Ascending aorta (tissue), 2 donors: Measurements from ENCODE around the gene TMEM258. TPM values are rescaled to one million over a fixed set of nuclear protein-coding genes. Genes with fewer than 3 reads are reported as not detected.

Experiments
- DNase-seq, 2 donors: peaks; one replicate each; pipeline ENCODE4 v3.0.0-alpha.2; 2019; ENCODE audit warnings: low spot score in 2 of 2
- H3K27ac ChIP-seq, 2 donors: fragments of 200-600 bp; sonication (generic); one replicate each; pipeline ENCODE4 v1.5.1; 2016 to 2017; ENCODE audit warnings: mild to moderate bottlenecking in 1 of 2
- H3K27me3 ChIP-seq: fragments of 200-600 bp; sonication (generic); one replicate; pipeline ENCODE4 v1.5.1; 2017
- H3K36me3 ChIP-seq, 2 donors: fragments of 200-600 bp; sonication (generic); one replicate each; pipeline ENCODE4 v1.5.1; 2016
- H3K4me1 ChIP-seq, 2 donors: fragments of 200-600 bp; sonication (generic); one replicate each; pipeline ENCODE4 v1.5.1; 2016 to 2017; ENCODE audit warnings: mild to moderate bottlenecking in 1 of 2
- H3K4me3 ChIP-seq, 2 donors: fragments of 200-600 bp; sonication (generic); one replicate each; pipeline ENCODE4 v1.5.1; 2016 to 2017; ENCODE audit warnings: mild to moderate bottlenecking in 1 of 2
- H3K9me3 ChIP-seq, 2 donors: fragments of 200-600 bp; sonication (generic); one replicate each; pipeline ENCODE4 v1.5.1; 2016
- intact Hi-C: fragments of 100-400 bp; cut with DNase I; formaldehyde crosslinking; loops from one replicate; pipeline ENCODE4 v1.15.1; 2023
- total RNA-seq: library from RNA; depleted of rRNA; stranded (reverse); fragments of >200 nt; gene quantifications from one replicate; pipeline ENCODE4 v1.1.0, GENCODE V29; 2016
- TF ChIP-seq, protein P1 (sequence below), 3 experiments: fragments of 200-600 bp in 2 of 3; fragments of 450-650 bp in 1 of 3; sonication (generic) in 2 of 3; IDR thresholded peaks; one replicate each; pipeline ENCODE4 v1.5.1; 2016 to 2019; ENCODE audit warnings: antibody characterized with exemption in 3 of 3, mild to moderate bottlenecking in 1 of 3, moderate library complexity in 1 of 3

Gene TMEM258
- total RNA-seq, 1 donor from 2014 or later, result 26.4 TPM

- Histone ChIP-seq H3K27ac (no peak overlapping the region), H3K27me3 (no peaks in the 10 kb centered on the region), H3K36me3 (no peaks in the 10 kb centered on the region), H3K4me1 (peaks cover 3 to 8% of the 10 kb centered on the region in 2 donors), H3K9me3 (no peaks in the 10 kb centered on the region), H3K4me3 (no peak overlapping the region)
- DNase-seq, result no peak
- intact Hi-C loops, result no loop called here
- TF ChIP-seq, protein P1, sequence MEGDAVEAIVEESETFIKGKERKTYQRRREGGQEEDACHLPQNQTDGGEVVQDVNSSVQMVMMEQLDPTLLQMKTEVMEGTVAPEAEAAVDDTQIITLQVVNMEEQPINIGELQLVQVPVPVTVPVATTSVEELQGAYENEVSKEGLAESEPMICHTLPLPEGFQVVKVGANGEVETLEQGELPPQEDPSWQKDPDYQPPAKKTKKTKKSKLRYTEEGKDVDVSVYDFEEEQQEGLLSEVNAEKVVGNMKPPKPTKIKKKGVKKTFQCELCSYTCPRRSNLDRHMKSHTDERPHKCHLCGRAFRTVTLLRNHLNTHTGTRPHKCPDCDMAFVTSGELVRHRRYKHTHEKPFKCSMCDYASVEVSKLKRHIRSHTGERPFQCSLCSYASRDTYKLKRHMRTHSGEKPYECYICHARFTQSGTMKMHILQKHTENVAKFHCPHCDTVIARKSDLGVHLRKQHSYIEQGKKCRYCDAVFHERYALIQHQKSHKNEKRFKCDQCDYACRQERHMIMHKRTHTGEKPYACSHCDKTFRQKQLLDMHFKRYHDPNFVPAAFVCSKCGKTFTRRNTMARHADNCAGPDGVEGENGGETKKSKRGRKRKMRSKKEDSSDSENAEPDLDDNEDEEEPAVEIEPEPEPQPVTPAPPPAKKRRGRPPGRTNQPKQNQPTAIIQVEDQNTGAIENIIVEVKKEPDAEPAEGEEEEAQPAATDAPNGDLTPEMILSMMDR (IDR thresholded peaks at IDR 0.05), result no peak
Observed at GRCh38 chr11:61756147-61756451, 36.3 kb downstream of the TMEM258 start.

- Histone ChIP-seq H3K27ac (no peak overlapping the region), H3K36me3 (no peaks in the 10 kb centered on the region), H3K27me3 (no peaks in the 10 kb centered on the region), H3K4me3 (no peak overlapping the region), H3K9me3 (no peaks in the 10 kb centered on the region), H3K4me1 (peaks cover 3 to 8% of the 10 kb centered on the region in 2 donors)
- no peak for DNase-seq
- intact Hi-C loops, result no loop called here
- TF ChIP-seq, protein P1 (IDR thresholded peaks at IDR 0.05), result no peak
Observed at GRCh38 chr11:61754534-61755482, 37.6 kb downstream of the TMEM258 start.

- intact Hi-C loops, result no loop called here
- Histone ChIP-seq H3K27ac (no peak overlapping the region), H3K4me1 (peaks cover 3 to 8% of the 10 kb centered on the region in 2 donors), H3K36me3 (no peaks in the 10 kb centered on the region), H3K27me3 (no peaks in the 10 kb centered on the region), H3K4me3 (no peak overlapping the region), H3K9me3 (no peaks in the 10 kb centered on the region)
- no peak for DNase-seq
- TF ChIP-seq, protein P1 (IDR thresholded peaks at IDR 0.05), result no peak
Observed at GRCh38 chr11:61753672-61754071, 38.7 kb downstream of the TMEM258 start.

DNA sequence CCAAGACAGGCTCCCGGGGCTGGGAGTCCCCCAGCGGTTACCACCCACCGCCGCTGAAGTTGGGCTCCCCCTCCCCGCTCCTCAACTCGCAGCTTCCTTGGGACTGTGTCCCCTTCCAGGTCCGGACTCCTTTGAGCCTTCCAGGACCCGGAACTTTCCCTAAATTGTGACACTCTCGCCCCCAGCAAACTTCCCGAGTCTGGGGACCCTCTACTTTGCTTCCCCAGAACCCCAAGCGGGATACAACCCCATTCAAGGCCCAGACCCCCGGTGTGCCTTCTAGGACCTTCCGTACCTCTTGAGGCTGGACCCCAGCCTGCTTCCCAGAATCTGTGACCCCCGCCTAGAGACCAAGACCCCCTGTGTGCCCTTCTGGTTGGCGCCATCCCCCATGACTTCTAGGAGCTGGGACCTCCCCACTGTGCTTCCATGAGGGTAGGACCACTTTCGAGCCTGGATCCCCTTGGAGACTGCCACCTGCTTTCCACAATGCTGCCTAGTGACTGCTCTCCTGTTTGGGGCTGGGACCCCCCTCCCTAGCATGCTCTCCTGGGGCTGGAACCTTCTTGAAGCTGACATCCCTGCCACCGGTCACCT is 39.4 kb downstream of the TMEM258 start:
- DNase-seq, result no peak
- Histone ChIP-seq H3K4me1 (peaks cover 3 to 8% of the 10 kb centered on the region in 2 donors), H3K9me3 (no peaks in the 10 kb centered on the region), H3K27ac (no peak overlapping the region), H3K4me3 (peak overlapping the region; percentile 53 to 63), H3K27me3 (no peaks in the 10 kb centered on the region), H3K36me3 (no peaks in the 10 kb centered on the region)
- intact Hi-C loops, result no loop called here
- TF ChIP-seq, protein P1 (IDR thresholded peaks at IDR 0.05), result no peak

GRCh38 chr11:61752117-61752924 is 40.1 kb downstream of the TMEM258 start, which contains the start of gene MYRF:
Gene MYRF, plus strand, starts transcription at chr11:61752636. Its CDS starts 109 bp downstream, at chr11:61752745.
- no peak for DNase-seq
- Histone ChIP-seq H3K36me3 (no peaks in the 10 kb centered on the region), H3K4me1 (peaks cover 3 to 8% of the 10 kb centered on the region in 2 donors), H3K4me3 (peak within 1 kb of the TSS; percentile 53 to 63), H3K9me3 (no peaks in the 10 kb centered on the region), H3K27me3 (no peaks in the 10 kb centered on the region), H3K27ac (no peak within 1 kb of the TSS)
- intact Hi-C loops, result no loop called here
- TF ChIP-seq, protein P1 (IDR thresholded peaks at IDR 0.05), result peak; percentile 30 to 55 (median 40)
